Erythroblast (primary cell): ENCODE measurements around the gene AMPH.
"Not testable (repeated sequence)": the region's sequence is repeated elsewhere in the genome, so short reads cannot be mapped to it uniquely, and the experiment has no call there.

Experiments
- GATA1 ChIP-seq: IDR thresholded peaks from 2 replicates; pipeline ENCODE4 v1.6.1; 2011; ENCODE audit warnings: low read depth, mild to moderate bottlenecking, control low read depth, low read length, moderate library complexity
- POLR2A ChIP-seq: IDR thresholded peaks from 2 replicates; pipeline ENCODE4 v1.6.1; 2011; ENCODE audit warnings: mild to moderate bottlenecking, low read length

- not testable (repeated sequence) for TF ChIP-seq POLR2A, GATA1
Measured at GRCh38 chr7:38344741-38345140, 286.4 kb downstream of the AMPH start.
